Stimulated activated naive CD8-positive, alpha-beta T cell treated with anti-CD3 and anti-CD28 coated beads, Interleukin-15, amount 100 ng/mL, for 72 hours (primary cell): Measurements from ENCODE around the gene CACNB3.

ENCODE experiments used
- ATAC-seq: fragments of 150-1000 bp; cut with Tn5 transposase; 2 replicates; pipeline ENCODE4 v1.10.0; 2021; ENCODE audit warnings: mild to moderate bottlenecking, moderate library complexity
- DNase-seq, 2 donors: peaks; one replicate each; pipeline ENCODE4 v3.0.0; 2021 to 2022
- H3K27ac Mint-ChIP-seq, 2 donors: one replicate each; pipeline ENCODE4 v1.8.0; 2022; ENCODE audit warnings: mild to moderate bottlenecking in 2 of 2, mixed read lengths in 2 of 2, moderate library complexity in 2 of 2
- H3K27me3 Mint-ChIP-seq: one replicate; pipeline ENCODE4 v1.8.0; 2022; ENCODE audit warnings: mixed read lengths
- H3K4me1 Mint-ChIP-seq: one replicate; pipeline ENCODE4 v1.8.0; 2022; ENCODE audit warnings: mild to moderate bottlenecking, mixed read lengths
- H3K4me3 Mint-ChIP-seq, 2 donors: one replicate each; pipeline ENCODE4 v1.8.0; 2022; ENCODE audit warnings: mild to moderate bottlenecking in 2 of 2, mixed read lengths in 2 of 2, moderate library complexity in 1 of 2
- H3K9me3 Mint-ChIP-seq, 2 donors: one replicate each; pipeline ENCODE4 v1.8.0; 2022; ENCODE audit warnings: mixed read lengths in 2 of 2

CACNB3 gene

GRCh38 chr12:48817873-48818830, at the start of gene CACNB3:
Gene CACNB3, plus strand, starts transcription at chr12:48818496. Its CDS starts 434 bp downstream, at chr12:48818930.
- ATAC-seq (peak; percentile 60), DNase-seq (peak; percentile 68 to 71)
- Mint-ChIP-seq H3K27me3 (peaks cover 38% of the 10 kb centered on the region), H3K27ac (peak within 1 kb of the TSS in 1 of 2 donors; percentile 4), H3K4me1 (peaks cover 48% of the 10 kb centered on the region), H3K4me3 (peak within 1 kb of the TSS; percentile 86 to 88), H3K9me3 (no peaks in the 10 kb centered on the region)

- Mint-ChIP-seq H3K4me3 (no peak overlapping the region), H3K4me1 (peaks cover 16% of the 10 kb centered on the region), H3K27ac (no peak overlapping the region), H3K27me3 (peaks cover 24% of the 10 kb centered on the region), H3K9me3 (no peaks in the 10 kb centered on the region)
- DNase-seq, result no peak
- ATAC-seq, result no peak
These were observed 49.6 kb upstream of the CACNB3 start for GRCh38 chr12:48768736-48769135.

- DNase-seq (no peak), ATAC-seq (no peak)
- Mint-ChIP-seq H3K4me3 (no peak overlapping the region), H3K4me1 (peaks cover 9% of the 10 kb centered on the region), H3K9me3 (no peaks in the 10 kb centered on the region), H3K27ac (no peak overlapping the region), H3K27me3 (peaks cover 10% of the 10 kb centered on the region)
These were observed 47.5 kb upstream of the CACNB3 start for GRCh38 chr12:48770756-48771155.

GRCh38 chr12:48771588-48772112, 46.6 kb upstream of the CACNB3 start:
- Mint-ChIP-seq H3K4me1 (no peaks in the 10 kb centered on the region), H3K4me3 (no peak overlapping the region), H3K9me3 (no peaks in the 10 kb centered on the region), H3K27ac (peak overlapping the region in 1 of 2 donors; percentile 24), H3K27me3 (peaks cover 8% of the 10 kb centered on the region)
- DNase-seq, result no peak
- ATAC-seq, result no peak

- Mint-ChIP-seq H3K4me1 (no peaks in the 10 kb centered on the region), H3K27ac (no peak overlapping the region), H3K27me3 (peaks cover 4% of the 10 kb centered on the region), H3K9me3 (no peaks in the 10 kb centered on the region), H3K4me3 (no peak overlapping the region)
- no peak for ATAC-seq
- DNase-seq, result no peak
These were observed 44.6 kb upstream of the CACNB3 start for GRCh38 chr12:48773686-48774085.

GRCh38 chr12:48774516-48774915, 43.8 kb upstream of the CACNB3 start:
- Mint-ChIP-seq H3K4me1 (peaks cover under 1% of the 10 kb centered on the region), H3K27ac (peak overlapping the region in 1 of 2 donors; percentile 1), H3K27me3 (no peaks in the 10 kb centered on the region), H3K9me3 (no peaks in the 10 kb centered on the region), H3K4me3 (no peak overlapping the region)
- ATAC-seq (no peak), DNase-seq (no peak)

GRCh38 chr12:48775299-48775698, 43.0 kb upstream of the CACNB3 start:
- Mint-ChIP-seq H3K27me3 (no peaks in the 10 kb centered on the region), H3K4me3 (no peak overlapping the region), H3K27ac (no peak overlapping the region), H3K4me1 (peaks cover 8% of the 10 kb centered on the region), H3K9me3 (no peaks in the 10 kb centered on the region)
- DNase-seq (no peak), ATAC-seq (no peak)

- Mint-ChIP-seq H3K4me1 (peaks cover 8% of the 10 kb centered on the region), H3K27ac (no peak overlapping the region), H3K4me3 (no peak overlapping the region), H3K9me3 (no peaks in the 10 kb centered on the region), H3K27me3 (no peaks in the 10 kb centered on the region)
- ATAC-seq (no peak), DNase-seq (no peak)
These were observed 42.2 kb upstream of the CACNB3 start for GRCh38 chr12:48775991-48776649.

GRCh38 chr12:48776956-48777355, 41.3 kb upstream of the CACNB3 start:
- no peak for ATAC-seq
- no peak for DNase-seq
- H3K4me1 Mint-ChIP-seq, result peaks cover 8% of the 10 kb centered on the region
- H3K4me3 Mint-ChIP-seq, result no peak overlapping the region
- H3K9me3 Mint-ChIP-seq, result no peaks in the 10 kb centered on the region
- peaks cover 4% of the 10 kb centered on the region for H3K27me3 Mint-ChIP-seq
- H3K27ac Mint-ChIP-seq, result no peak overlapping the region

GRCh38 chr12:48777501-48778400, 40.5 kb upstream of the CACNB3 start:
- peaks cover 8% of the 10 kb centered on the region for H3K4me1 Mint-ChIP-seq
- no peak for ATAC-seq
- no peak overlapping the region for H3K4me3 Mint-ChIP-seq
- no peak overlapping the region for H3K27ac Mint-ChIP-seq
- H3K9me3 Mint-ChIP-seq, result no peaks in the 10 kb centered on the region
- H3K27me3 Mint-ChIP-seq, result peaks cover 12% of the 10 kb centered on the region
- DNase-seq, result no peak

GRCh38 chr12:48779869-48780268, 38.4 kb upstream of the CACNB3 start:
- no peak overlapping the region for H3K4me3 Mint-ChIP-seq
- peaks cover 8% of the 10 kb centered on the region for H3K4me1 Mint-ChIP-seq
- peak overlapping the region in 1 of 2 donors; percentile 59 for H3K27ac Mint-ChIP-seq
- DNase-seq (no peak), ATAC-seq (no peak)
- peaks cover 19% of the 10 kb centered on the region for H3K27me3 Mint-ChIP-seq
- no peaks in the 10 kb centered on the region for H3K9me3 Mint-ChIP-seq

- ATAC-seq (no peak), DNase-seq (no peak)
- Mint-ChIP-seq H3K27ac (peak overlapping the region in 1 of 2 donors; percentile 59), H3K4me3 (no peak overlapping the region), H3K27me3 (peaks cover 25% of the 10 kb centered on the region), H3K9me3 (no peaks in the 10 kb centered on the region), H3K4me1 (peaks cover 8% of the 10 kb centered on the region)
These were observed 37.8 kb upstream of the CACNB3 start for GRCh38 chr12:48780381-48781025.

GRCh38 chr12:48781750-48782456, 36.4 kb upstream of the CACNB3 start:
- Mint-ChIP-seq H3K4me3 (no peak overlapping the region), H3K4me1 (peaks cover 8% of the 10 kb centered on the region), H3K9me3 (no peaks in the 10 kb centered on the region), H3K27me3 (peaks cover 39% of the 10 kb centered on the region), H3K27ac (peak overlapping the region; percentile 30 to 32)
- DNase-seq (no peak), ATAC-seq (peak; percentile 13)
